B cell (primary cell): ENCODE results near the gene PRSS36.

ENCODE experiments used
- EZH2 ChIP-seq: IDR thresholded peaks from 2 replicates; pipeline ENCODE4 v1.6.1; 2012; ENCODE audit warnings: borderline replicate concordance, low read depth, mild to moderate bottlenecking, moderate library complexity, low read length; ENCODE audit not compliant: insufficient read depth, poor library complexity, severe bottlenecking
- TF ChIP-seq, protein P1 (sequence below): fragments of 200-600 bp; IDR thresholded peaks from one replicate; pipeline ENCODE4 v1.8.0; 2022; ENCODE audit warnings: antibody characterized with exemption, mild to moderate bottlenecking

DNA sequence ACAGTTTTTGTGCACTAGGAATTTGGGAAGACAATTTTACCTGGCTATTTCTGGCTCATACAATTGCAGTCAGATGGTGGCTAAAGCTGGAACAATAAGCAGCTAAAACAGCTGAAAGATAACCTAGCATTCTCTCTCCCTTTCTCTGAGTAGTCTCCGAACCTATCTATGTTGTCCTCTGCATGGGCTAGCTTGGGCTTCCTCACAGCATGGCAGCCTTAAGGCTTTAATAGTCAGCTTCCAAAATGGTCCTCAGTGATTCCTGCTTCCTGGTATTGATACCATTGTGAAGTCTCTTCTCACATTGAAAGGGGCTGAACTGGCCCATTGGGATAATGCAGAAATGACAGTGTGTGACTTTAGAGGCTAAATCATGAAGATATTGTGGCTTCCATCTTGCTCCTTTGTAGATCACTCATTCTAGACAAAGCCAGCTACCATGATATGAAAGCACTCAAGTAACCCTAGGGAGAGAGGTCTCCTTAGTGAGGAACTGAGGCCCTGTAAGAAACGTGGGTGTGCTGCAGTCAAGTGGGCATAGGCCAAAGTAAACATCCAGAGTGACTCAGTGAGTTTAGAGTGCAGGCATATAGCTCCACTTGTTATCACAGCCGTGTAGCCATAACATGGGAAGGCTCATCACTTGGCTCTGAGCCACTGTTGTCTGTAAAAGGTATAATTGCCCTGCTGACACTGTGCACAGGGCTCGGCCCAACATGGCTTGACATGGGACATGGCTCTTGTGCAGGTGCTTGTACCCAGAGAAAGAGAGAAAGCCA, 49.8 kb downstream of the PRSS36 start:
- TF ChIP-seq, protein P1, sequence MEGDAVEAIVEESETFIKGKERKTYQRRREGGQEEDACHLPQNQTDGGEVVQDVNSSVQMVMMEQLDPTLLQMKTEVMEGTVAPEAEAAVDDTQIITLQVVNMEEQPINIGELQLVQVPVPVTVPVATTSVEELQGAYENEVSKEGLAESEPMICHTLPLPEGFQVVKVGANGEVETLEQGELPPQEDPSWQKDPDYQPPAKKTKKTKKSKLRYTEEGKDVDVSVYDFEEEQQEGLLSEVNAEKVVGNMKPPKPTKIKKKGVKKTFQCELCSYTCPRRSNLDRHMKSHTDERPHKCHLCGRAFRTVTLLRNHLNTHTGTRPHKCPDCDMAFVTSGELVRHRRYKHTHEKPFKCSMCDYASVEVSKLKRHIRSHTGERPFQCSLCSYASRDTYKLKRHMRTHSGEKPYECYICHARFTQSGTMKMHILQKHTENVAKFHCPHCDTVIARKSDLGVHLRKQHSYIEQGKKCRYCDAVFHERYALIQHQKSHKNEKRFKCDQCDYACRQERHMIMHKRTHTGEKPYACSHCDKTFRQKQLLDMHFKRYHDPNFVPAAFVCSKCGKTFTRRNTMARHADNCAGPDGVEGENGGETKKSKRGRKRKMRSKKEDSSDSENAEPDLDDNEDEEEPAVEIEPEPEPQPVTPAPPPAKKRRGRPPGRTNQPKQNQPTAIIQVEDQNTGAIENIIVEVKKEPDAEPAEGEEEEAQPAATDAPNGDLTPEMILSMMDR, result no peak
- TF ChIP-seq EZH2, result no peak
